H1 (cell line): Measurements from ENCODE around the gene PRR33. TPM values are rescaled to one million over a fixed set of nuclear protein-coding genes. Genes with fewer than 3 reads are reported as not detected.

ENCODE experiments used
- CTCF ChIA-PET: fragments of 300-600 bp; sonication (Branson Sonifier 250); formaldehyde crosslinking; loops from one replicate; lab custom pipeline; 2021; ENCODE audit not compliant: partially characterized antibody; lab: Charles Lee
- POLR2A ChIA-PET: fragments of 300-600 bp; sonication (Branson Sonifier 250); formaldehyde crosslinking; loops from one replicate; lab custom pipeline; 2021; ENCODE audit warnings: inconsistent platforms; ENCODE audit not compliant: partially characterized antibody; lab: Charles Lee
- DNase-seq, 2 experiments: peaks; one replicate each; pipeline versions ENCODE4 v3.0.0 to v3.0.0-alpha.2; 2010 to 2022; ENCODE audit warnings: low spot score in 2 of 2, low read depth in 1 of 2, mixed read lengths in 1 of 2
- FAIRE-seq: peaks from 2 replicates; lab custom pipeline; 2011; peaks lifted over from hg19 to GRCh38; lab: Jason Lieb, UNC
- H2AFZ ChIP-seq: 2 replicates; pipeline ENCODE4 v1.8.1; 2012; ENCODE audit warnings: low read length, inconsistent platforms
- H2AK5ac ChIP-seq: 2 replicates; pipeline ENCODE4 v1.6.1; 2013; ENCODE audit warnings: low read depth, low read length
- H2BK120ac ChIP-seq: replicated peaks from 2 replicates; pipeline ENCODE3; 2013; ENCODE audit warnings: low read depth, low read length, inconsistent platforms
- H2BK12ac ChIP-seq: 2 replicates; pipeline ENCODE4 v1.6.1; 2013; ENCODE audit warnings: low read depth, low read length
- H2BK15ac ChIP-seq: 2 replicates; pipeline ENCODE4 v1.6.1; 2013; ENCODE audit warnings: low read length
- H2BK20ac ChIP-seq: 2 replicates; pipeline ENCODE4 v1.6.1; 2013; ENCODE audit warnings: low read length
- H2BK5ac ChIP-seq: 2 replicates; pipeline ENCODE4 v1.6.1; 2013; ENCODE audit warnings: low read depth, low read length
- H3K14ac ChIP-seq: 2 replicates; pipeline ENCODE4 v1.6.1; 2013; ENCODE audit warnings: inconsistent platforms; ENCODE audit not compliant: insufficient read length
- H3K18ac ChIP-seq: 2 replicates; pipeline ENCODE4 v1.6.1; 2013; ENCODE audit warnings: low read length; ENCODE audit errors: extremely low read depth
- H3K23ac ChIP-seq: 2 replicates; pipeline ENCODE4 v1.6.1; 2013; ENCODE audit warnings: inconsistent platforms; ENCODE audit not compliant: insufficient read length
- H3K23me2 ChIP-seq: 2 replicates; pipeline ENCODE4 v1.6.1; 2013; ENCODE audit warnings: low read depth, low read length
- H3K27ac ChIP-seq: 2 replicates; pipeline ENCODE4 v1.6.1; 2011; ENCODE audit warnings: low read depth, low read length, inconsistent platforms
- H3K27me3 ChIP-seq, 4 experiments: replicated peaks in 1 of 4; 1 replicate in 1 of 4; 2 replicates in 3 of 4; pipeline versions ENCODE4 v1.6.1 to v1.8.1; 2011 to 2013; ENCODE audit warnings: low read length in 3 of 4, mild to moderate bottlenecking in 3 of 4, inconsistent platforms in 2 of 4, mixed read lengths in 2 of 4, moderate library complexity in 1 of 4; ENCODE audit not compliant: control insufficient read depth in 3 of 4, insufficient read depth in 3 of 4; ENCODE audit errors: extremely low read depth in 1 of 4
- H3K36me3 ChIP-seq, 4 experiments: 2 replicates each; pipeline versions ENCODE4 v1.6.1 to v1.8.1; 2011 to 2013; ENCODE audit warnings: mild to moderate bottlenecking in 4 of 4, low read length in 3 of 4, moderate library complexity in 2 of 4, control low read depth in 1 of 4, inconsistent platforms in 1 of 4; ENCODE audit not compliant: insufficient read depth in 4 of 4, control insufficient read depth in 2 of 4
- H3K4ac ChIP-seq: replicated peaks from 2 replicates; pipeline ENCODE3; 2013; ENCODE audit warnings: low read length, low read depth, mixed read lengths, inconsistent platforms; ENCODE audit not compliant: insufficient read length
- H3K4me1 ChIP-seq, 4 experiments: replicated peaks in 1 of 4; 1 replicate in 1 of 4; 2 replicates in 3 of 4; pipeline versions ENCODE4 v1.6.1 to v1.8.1; 2011 to 2013; ENCODE audit warnings: low read length in 3 of 4, inconsistent platforms in 2 of 4, mixed read lengths in 1 of 4; ENCODE audit not compliant: insufficient read depth in 4 of 4, control insufficient read depth in 3 of 4
- H3K4me2 ChIP-seq, 2 experiments: 2 replicates each; pipeline versions ENCODE4 v1.6.1 to v1.8.1; 2011 to 2013; ENCODE audit warnings: low read depth in 2 of 2, low read length in 2 of 2, control low read depth in 1 of 2, inconsistent platforms in 1 of 2, mild to moderate bottlenecking in 1 of 2; ENCODE audit not compliant: insufficient read depth in 1 of 2
- H3K4me3 ChIP-seq, 4 experiments: fragments of 200-600, 300-600 bp in 1 of 4; sonication (generic), shearing (Covaris generic), sonication (Bioruptor Twin) in 1 of 4; 2 replicates each; pipeline versions ENCODE4 v1.5.1 to v1.8.1; 2011 to 2016; ENCODE audit warnings: low read length in 4 of 4, low read depth in 3 of 4, control low read depth in 2 of 4, inconsistent platforms in 2 of 4, mild to moderate bottlenecking in 2 of 4, mixed read lengths in 1 of 4, moderate library complexity in 1 of 4; ENCODE audit not compliant: insufficient read depth in 2 of 4; ENCODE audit errors: extremely low read depth in 1 of 4
- H3K56ac ChIP-seq: replicated peaks from 2 replicates; pipeline ENCODE3; 2013; ENCODE audit warnings: low read depth, mild to moderate bottlenecking, mixed read lengths, low read length, inconsistent platforms; ENCODE audit not compliant: insufficient read length
- H3K79me1 ChIP-seq: 2 replicates; pipeline ENCODE4 v1.6.1; 2013; ENCODE audit warnings: low read depth, low read length, control low read depth
- H3K79me2 ChIP-seq, 2 experiments: 2 replicates each; pipeline versions ENCODE4 v1.6.1 to v1.8.1; 2012 to 2013; ENCODE audit warnings: low read length in 2 of 2, mild to moderate bottlenecking in 2 of 2, inconsistent platforms in 1 of 2; ENCODE audit not compliant: insufficient read depth in 2 of 2, control insufficient read depth in 1 of 2
- H3K9ac ChIP-seq, 4 experiments: replicated peaks in 1 of 4; 1 replicate in 1 of 4; 2 replicates in 3 of 4; pipeline versions ENCODE4 v1.6.1 to v1.8.1; 2011 to 2013; ENCODE audit warnings: low read depth in 3 of 4, low read length in 3 of 4, control low read depth in 2 of 4, mild to moderate bottlenecking in 2 of 4, moderate library complexity in 2 of 4, inconsistent platforms in 1 of 4; ENCODE audit errors: extremely low read depth in 1 of 4
- H3K9me3 ChIP-seq, 2 experiments: 2 replicates each; pipeline versions ENCODE4 v1.6.1 to v1.8.1; 2012 to 2013; ENCODE audit warnings: mild to moderate bottlenecking in 2 of 2, moderate library complexity in 2 of 2, control low read depth in 1 of 2, inconsistent platforms in 1 of 2, low read depth in 1 of 2, low read length in 1 of 2, mixed read lengths in 1 of 2; ENCODE audit not compliant: insufficient read depth in 2 of 2
- H4K20me1 ChIP-seq, 2 experiments: replicated peaks in 1 of 2; 2 replicates each; pipeline versions ENCODE3 to v1.8.1; 2011 to 2013; ENCODE audit warnings: inconsistent platforms in 2 of 2, low read length in 2 of 2, mild to moderate bottlenecking in 1 of 2; ENCODE audit not compliant: insufficient read depth in 2 of 2, control insufficient read depth in 1 of 2
- H4K5ac ChIP-seq: 2 replicates; pipeline ENCODE4 v1.6.1; 2013; ENCODE audit warnings: low read length, low read depth, mixed read lengths, inconsistent platforms; ENCODE audit not compliant: insufficient read length
- H4K8ac ChIP-seq: 2 replicates; pipeline ENCODE4 v1.8.0; 2013; ENCODE audit warnings: mild to moderate bottlenecking, moderate library complexity, low read length, inconsistent platforms; ENCODE audit not compliant: insufficient read depth; ENCODE audit errors: extremely low read depth
- H4K91ac ChIP-seq: replicated peaks from 2 replicates; pipeline ENCODE3; 2013; ENCODE audit warnings: low read length, mixed read lengths, inconsistent platforms; ENCODE audit not compliant: insufficient read length
- RAD21 ChIP-seq, 2 experiments: IDR thresholded peaks in 1 of 2; conservative IDR thresholded peaks in 1 of 2; 2 replicates each; pipeline ENCODE4 v1.6.1; 2011; ENCODE audit warnings: low read depth in 2 of 2, low read length in 2 of 2, improper control_type of control experiment in 1 of 2, inconsistent platforms in 1 of 2, mild to moderate bottlenecking in 1 of 2, moderate library complexity in 1 of 2
- SIX5 ChIP-seq: IDR thresholded peaks from 2 replicates; pipeline ENCODE4 v1.6.1; 2011; ENCODE audit warnings: mild to moderate bottlenecking, low read depth, low read length
- WGBS, 2 experiments: shearing (Covaris generic) in 1 of 2; methylation state at CpG; one replicate each; pipeline versions ENCODE4 v1.1.6 to v1.1.7; 2013 to 2015; ENCODE audit warnings: low lambda C conversion rate in 2 of 2, mixed read lengths in 2 of 2, inconsistent platforms in 1 of 2, low coverage in 1 of 2, missing lambda C conversion rate in 1 of 2; ENCODE audit not compliant: insufficient replicate concordance in 2 of 2, insufficient coverage in 1 of 2, insufficient read length in 1 of 2; ENCODE audit errors: extremely low coverage in 1 of 2, missing lambda C conversion rate in 1 of 2; 5-methylcytosine and 5-hydroxymethylcytosine counted together
- polyA plus RNA-seq, 7 experiments: library from polyadenylated mRNA; depleted of rRNA in 3 of 7; stranded (reverse) in 5 of 7; unstranded in 2 of 7; fragments of >200 nt in 5 of 7; fragments of 200-250 nt in 2 of 7; gene quantifications; 1 replicate in 5 of 7; 2 replicates in 1 of 7; 4 replicates in 1 of 7; pipeline versions ENCODE4 v1.2.1 to v1.2.3, GENCODE V29; 2011 to 2013; ENCODE audit warnings: missing spikeins in 2 of 7, mixed read lengths in 2 of 7
- total RNA-seq: library from RNA; stranded (reverse); fragmentation: NEBNext Ultra II Directional; extraction: Animal tissue kit (Norgen Biotek cat#: 25700); gene quantifications from 2 replicates; pipeline ENCODE4 v1.2.1, GENCODE V29; 2021
- TF ChIP-seq, protein P1 (sequence below), 3 experiments: IDR thresholded peaks; 1 replicate in 2 of 3; 2 replicates in 1 of 3; pipeline versions ENCODE4 v1.5.1 to v1.6.1; 2011; ENCODE audit warnings: low read length in 3 of 3, mild to moderate bottlenecking in 3 of 3, inconsistent platforms in 2 of 3, low read depth in 1 of 3, moderate library complexity in 1 of 3; ENCODE audit not compliant: insufficient read depth in 1 of 3; ENCODE audit errors: control extremely low read depth in 1 of 3

Gene PRR33
- total and polyA plus RNA-seq, 2 of the 8 experiments (the other 6 are each of a cell fraction or from before 2014, with no cell fraction given): 0.02 TPM; not detected in 1

DNA sequence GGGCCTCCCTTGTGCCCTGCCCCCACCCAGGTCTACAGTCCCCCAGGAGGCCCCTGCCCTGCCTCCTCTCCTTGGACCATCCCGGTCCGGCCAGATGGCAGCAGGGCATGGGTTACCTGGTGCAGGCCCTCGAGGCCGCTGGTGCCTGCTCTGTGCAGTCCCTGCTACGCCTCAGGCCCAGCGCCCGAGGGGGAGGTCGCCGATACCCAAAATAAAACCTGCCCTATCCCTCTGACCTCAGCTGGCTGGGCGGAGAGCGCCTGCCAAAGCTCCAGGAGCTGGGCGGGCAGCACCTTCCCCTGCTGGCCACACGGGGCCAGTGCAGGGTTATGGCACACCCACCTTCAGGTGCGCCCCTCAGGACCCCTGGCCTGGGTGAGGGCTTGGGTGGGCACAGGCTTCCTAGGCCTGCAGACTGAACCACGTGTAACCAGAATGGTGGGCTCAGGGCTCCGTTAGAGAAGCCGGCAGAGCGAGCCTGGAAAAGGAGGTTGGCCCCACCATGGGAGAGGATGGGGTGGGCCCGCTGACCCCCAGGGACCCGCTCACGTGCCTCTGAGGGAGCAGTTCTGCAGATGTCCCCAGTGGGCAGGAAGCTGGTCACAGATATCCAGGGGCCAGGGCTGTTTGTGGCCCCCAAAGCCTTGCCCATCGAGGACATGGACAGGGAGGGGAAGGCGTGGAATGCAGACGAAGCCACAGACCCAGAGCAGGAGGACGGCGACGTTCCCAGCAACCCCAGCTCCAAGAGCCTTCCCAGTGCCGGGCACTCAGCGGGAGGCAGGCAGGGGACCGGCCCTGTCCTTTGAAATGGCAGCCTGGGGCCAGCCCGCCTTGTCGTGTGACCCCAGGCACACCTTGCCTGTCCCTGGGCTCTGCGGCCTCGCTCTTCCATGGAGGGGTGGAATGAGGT lies 26.1 kb upstream of the PRR33 start:
- no peak overlapping the region for H3K4ac ChIP-seq
- H3K14ac ChIP-seq: no peak overlapping the region
- H3K23me2 ChIP-seq: peaks cover 5% of the 10 kb centered on the region; the same call in 1 of the 2 replicates
- H4K91ac ChIP-seq: no peak overlapping the region
- no peak overlapping the region for H3K56ac ChIP-seq
- ChIA-PET CTCF (interaction anchor here (0.6 to 4.4 kb wide), 36 partner anchors 9 to 968 kb away, joined by 3 to 47 read pairs (median 4); partner anchors contain the start of genes PRR33 and SYT8), POLR2A (no interaction called here)
- no peaks in the 10 kb centered on the region for H3K27me3 ChIP-seq
- no peak overlapping the region for H3K23ac ChIP-seq
- peaks cover 0 to 2% of the 10 kb centered on the region in 2 experiments for H4K20me1 ChIP-seq
- no peak overlapping the region for H2BK5ac ChIP-seq
- no peak overlapping the region for H3K27ac ChIP-seq
- no peak overlapping the region for H2AK5ac ChIP-seq
- no peak overlapping the region for H2BK20ac ChIP-seq
- H4K8ac ChIP-seq: peak overlapping the region; percentile 77
- H3K79me2 ChIP-seq: no peaks in the 10 kb centered on the region
- no peak overlapping the region for H2BK15ac ChIP-seq
- no peak overlapping the region for H2BK120ac ChIP-seq
- DNase-seq (no peak), FAIRE-seq (no peak)
- no peak overlapping the region for H3K4me3 ChIP-seq
- no peak overlapping the region for H2BK12ac ChIP-seq
- H3K36me3 ChIP-seq: no peaks in the 10 kb centered on the region
- no peak overlapping the region for H4K5ac ChIP-seq
- H3K18ac ChIP-seq: no peak overlapping the region
- H3K4me2 ChIP-seq: no peak overlapping the region
- H3K9me3 ChIP-seq: no peaks in the 10 kb centered on the region
- 81% methylated on average over 29 of the region's 34 CpGs; no CpG with 5 or more reads in 1 of the 2 experiments for WGBS, 2 experiments
- peaks cover 0 to 3% (median 3%) of the 10 kb centered on the region in 4 experiments; a peak in 4 of 7 replicates for H3K4me1 ChIP-seq
- no peak for TF ChIP-seq SIX5
- TF ChIP-seq, protein P1, sequence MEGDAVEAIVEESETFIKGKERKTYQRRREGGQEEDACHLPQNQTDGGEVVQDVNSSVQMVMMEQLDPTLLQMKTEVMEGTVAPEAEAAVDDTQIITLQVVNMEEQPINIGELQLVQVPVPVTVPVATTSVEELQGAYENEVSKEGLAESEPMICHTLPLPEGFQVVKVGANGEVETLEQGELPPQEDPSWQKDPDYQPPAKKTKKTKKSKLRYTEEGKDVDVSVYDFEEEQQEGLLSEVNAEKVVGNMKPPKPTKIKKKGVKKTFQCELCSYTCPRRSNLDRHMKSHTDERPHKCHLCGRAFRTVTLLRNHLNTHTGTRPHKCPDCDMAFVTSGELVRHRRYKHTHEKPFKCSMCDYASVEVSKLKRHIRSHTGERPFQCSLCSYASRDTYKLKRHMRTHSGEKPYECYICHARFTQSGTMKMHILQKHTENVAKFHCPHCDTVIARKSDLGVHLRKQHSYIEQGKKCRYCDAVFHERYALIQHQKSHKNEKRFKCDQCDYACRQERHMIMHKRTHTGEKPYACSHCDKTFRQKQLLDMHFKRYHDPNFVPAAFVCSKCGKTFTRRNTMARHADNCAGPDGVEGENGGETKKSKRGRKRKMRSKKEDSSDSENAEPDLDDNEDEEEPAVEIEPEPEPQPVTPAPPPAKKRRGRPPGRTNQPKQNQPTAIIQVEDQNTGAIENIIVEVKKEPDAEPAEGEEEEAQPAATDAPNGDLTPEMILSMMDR (IDR thresholded peaks at IDR 0.05; ENCODE audit: control extremely low read depth in 1 of 3, insufficient read depth in 1 of 3, low read depth in 1 of 3, low read length in 3 of 3): peak; percentile 74 to 80 (median 77)
- peak; percentile 52 to 68 for TF ChIP-seq RAD21 (IDR thresholded peaks at IDR 0.05 in 1 of 2, conservative IDR thresholded peaks at IDR 0.05 in 1 of 2; ENCODE audit: low read depth in 2 of 2, low read length in 2 of 2)
- no peaks in the 10 kb centered on the region for H3K79me1 ChIP-seq
- H2AFZ ChIP-seq: no peak overlapping the region
- no peak overlapping the region for H3K9ac ChIP-seq
